GM12878 (cell line): ENCODE results near the gene RAB10. TPM values are rescaled to one million over a fixed set of nuclear protein-coding genes. Genes with fewer than 3 reads are reported as not detected.

Experiments
- ATAC-seq: fragments of 200-7000 bp; cut with Tn5 transposase; 3 replicates; pipeline ENCODE4 v1.9.1; 2020; ENCODE audit warnings: mild to moderate bottlenecking, moderate library complexity
- BruUV-seq: library from RNA; stranded (reverse); fragments of 400-500 nt; replicated peaks from 2 replicates; lab custom pipeline; 2021; lab: Mats Ljungman, UMichigan
- CTCF ChIA-PET: fragments of 300-600 bp; sonication (Branson Sonifier 250); formaldehyde crosslinking; extraction: SDS; loops from one replicate; lab custom pipeline; 2021; ENCODE audit warnings: inconsistent platforms; lab: Yijun Ruan, JAX
- POLR2A ChIA-PET: fragments of 350-600 bp; formaldehyde crosslinking; extraction: SDS; loops from one replicate; lab custom pipeline; 2021; ENCODE audit warnings: inconsistent platforms; lab: Charles Lee
- RAD21 ChIA-PET: fragments of 300-600 bp; sonication (Branson Sonifier 250); formaldehyde crosslinking; loops from one replicate; lab custom pipeline; 2023; ENCODE audit warnings: antibody characterized with exemption; ENCODE audit not compliant: unreplicated experiment; lab: Charles Lee
- SMC1A ChIA-PET: fragments of 300-600 bp; sonication (Branson Sonifier 250); formaldehyde crosslinking; loops from one replicate; lab custom pipeline; 2023; ENCODE audit not compliant: unreplicated experiment, uncharacterized antibody; lab: Charles Lee
- DNase-seq: peaks from one replicate; pipeline ENCODE4 v3.0.0-alpha.2; 2011; ENCODE audit warnings: low read depth, low spot score
- FAIRE-seq: peaks from 3 replicates; lab custom pipeline; 2011; peaks lifted over from hg19 to GRCh38; lab: Jason Lieb, UNC
- H2AFZ ChIP-seq: 2 replicates; pipeline ENCODE4 v1.6.0; 2011; ENCODE audit warnings: low read depth, low read length, control low read depth; ENCODE audit not compliant: control insufficient read depth
- H3K27ac ChIP-seq: 2 replicates; pipeline ENCODE4 v1.5.1; 2011; ENCODE audit warnings: control low read depth; ENCODE audit not compliant: control insufficient read depth, insufficient read depth
- H3K27me3 ChIP-seq, 2 experiments: replicated peaks in 1 of 2; 2 replicates each; pipeline versions ENCODE4 v1.6.0 to v1.6.1; 2011; ENCODE audit warnings: low read length in 1 of 2; ENCODE audit not compliant: control insufficient read depth in 2 of 2, insufficient read depth in 2 of 2
- H3K36me3 ChIP-seq, 2 experiments: 2 replicates each; pipeline ENCODE4 v1.5.1; 2011; ENCODE audit warnings: low read length in 1 of 2; ENCODE audit not compliant: control insufficient read depth in 2 of 2, insufficient read depth in 2 of 2
- H3K4me1 ChIP-seq: 2 replicates; pipeline ENCODE4 v1.6.1; 2011; ENCODE audit warnings: mild to moderate bottlenecking, low read length, moderate library complexity, mixed read lengths; ENCODE audit not compliant: control insufficient read depth, insufficient read depth
- H3K4me2 ChIP-seq: 2 replicates; pipeline ENCODE4 v1.6.0; 2011; ENCODE audit warnings: control low read depth; ENCODE audit not compliant: control insufficient read depth, insufficient read depth
- H3K4me3 ChIP-seq: fragments of 200-600 bp; sonication (generic); 2 replicates; pipeline ENCODE4 v1.5.1; 2016
- H3K79me2 ChIP-seq: 2 replicates; pipeline ENCODE4 v1.6.0; 2011; ENCODE audit warnings: low read length; ENCODE audit not compliant: control insufficient read depth, insufficient read depth
- H3K9ac ChIP-seq: 2 replicates; pipeline ENCODE4 v1.8.0; 2011; ENCODE audit warnings: low read length, control low read depth, mixed read lengths; ENCODE audit not compliant: control insufficient read depth, insufficient read depth
- H3K9me3 ChIP-seq: replicated peaks from 3 replicates; pipeline ENCODE4 v1.5.1; 2011; ENCODE audit warnings: mild to moderate bottlenecking, low read length; ENCODE audit not compliant: control insufficient read depth, insufficient read depth
- H4K20me1 ChIP-seq: 2 replicates; pipeline ENCODE4 v1.6.0; 2011; ENCODE audit not compliant: control insufficient read depth, insufficient read depth
- CHD1 ChIP-seq: IDR thresholded peaks from 2 replicates; pipeline ENCODE4 v1.6.1; 2012; ENCODE audit warnings: low read depth, low read length, improper control_type of control experiment
- CREB1 ChIP-seq: IDR thresholded peaks from 2 replicates; pipeline ENCODE4 v1.6.1; 2012; ENCODE audit warnings: low read depth, mild to moderate bottlenecking, inconsistent platforms
- FOXK2 ChIP-seq: fragments of 450-650 bp; IDR thresholded peaks from 2 replicates; pipeline ENCODE4 v1.6.1; 2017; ENCODE audit warnings: mild to moderate bottlenecking, moderate library complexity
- HSF1 ChIP-seq: fragments of 150-350 bp; IDR thresholded peaks from 2 replicates; pipeline ENCODE4 v1.6.1; 2014; ENCODE audit warnings: mild to moderate bottlenecking, low read depth, low read length
- MLLT1 ChIP-seq: fragments of 450-650 bp; IDR thresholded peaks from 2 replicates; pipeline ENCODE4 v1.6.1; 2016; ENCODE audit warnings: mild to moderate bottlenecking
- MXI1 ChIP-seq: fragments of 150-350 bp; IDR thresholded peaks from 2 replicates; pipeline ENCODE4 v1.6.1; 2011; ENCODE audit warnings: low read depth, mild to moderate bottlenecking, inconsistent platforms, low read length, improper control_type of control experiment
- NFIC ChIP-seq: IDR thresholded peaks from 2 replicates; pipeline ENCODE4 v1.6.1; 2012; ENCODE audit warnings: low read depth, mild to moderate bottlenecking, inconsistent platforms, low read length, moderate library complexity
- PAX5 ChIP-seq: IDR thresholded peaks from 2 replicates; pipeline ENCODE4 v1.6.1; 2011; ENCODE audit warnings: low read depth, low read length, borderline replicate concordance
- RBBP5 ChIP-seq: fragments of 200-600 bp; sonication (generic); conservative IDR thresholded peaks from 2 replicates; pipeline ENCODE4 v1.6.1; 2016
- SP1 ChIP-seq: IDR thresholded peaks from one replicate; pipeline ENCODE4 v1.6.1; 2011; ENCODE audit warnings: low read depth, low read length
- STAT1 ChIP-seq: fragments of 450-650 bp; conservative IDR thresholded peaks from 2 replicates; pipeline ENCODE4 v1.6.1; 2014; ENCODE audit warnings: antibody characterized with exemption, mild to moderate bottlenecking
- SUZ12 ChIP-seq: fragments of 200-600 bp; sonication (generic); IDR thresholded peaks from one replicate; pipeline ENCODE4 v1.6.1; 2018; ENCODE audit warnings: antibody characterized with exemption, mild to moderate bottlenecking; ENCODE audit not compliant: unreplicated experiment
- USF1 ChIP-seq: IDR thresholded peaks from 2 replicates; pipeline ENCODE4 v1.6.1; 2011; ENCODE audit warnings: borderline replicate concordance, low read depth, mild to moderate bottlenecking, moderate library complexity, mixed read lengths, low read length; ENCODE audit not compliant: insufficient read depth; ENCODE audit errors: extremely low read length
- WRNIP1 ChIP-seq: IDR thresholded peaks from 2 replicates; pipeline ENCODE4 v1.6.1; 2011; ENCODE audit warnings: low read depth, low read length, improper control_type of control experiment, borderline replicate concordance
- ZBTB4 ChIP-seq: fragments of 450-650 bp; formaldehyde crosslinking; IDR thresholded peaks from 2 replicates; pipeline ENCODE4 v1.4.0; 2022; ENCODE audit warnings: mild to moderate bottlenecking, moderate library complexity
- WGBS: methylation state at CpG from one replicate; pipeline ENCODE4 v1.1.6; 2016; ENCODE audit warnings: low lambda C conversion rate; ENCODE audit not compliant: insufficient replicate concordance, insufficient coverage; ENCODE audit errors: missing lambda C conversion rate; 5-methylcytosine and 5-hydroxymethylcytosine counted together
- in situ Hi-C: fragments of 300-500 bp; cut with MboI; formaldehyde crosslinking; loops from 9 replicates; pipeline ENCODE4 v1.14.3; 2018; ENCODE audit warnings: mixed read lengths
- intact Hi-C: fragments of 100-400 bp; cut with micrococcal nuclease; formaldehyde crosslinking; loops from one replicate; pipeline ENCODE4 v1.14.2; 2022; ENCODE audit not compliant: unreplicated experiment
- polyA plus RNA-seq, 11 experiments: library from polyadenylated mRNA; depleted of rRNA in 4 of 11; unstranded in 6 of 11; stranded (reverse) in 5 of 11; fragments of >200 nt; fragmentation: Nextera tagmentation in 4 of 11; fragmentation: Illumina TruSeq in 1 of 11; extraction: Ambion mirVana in 4 of 11; extraction: Trizol in 1 of 11; gene quantifications; 1 replicate in 1 of 11; 2 replicates in 10 of 11; pipeline versions ENCODE4 v1.2.1 to v1.2.3, GENCODE V29; 2011 to 2016; ENCODE audit warnings: inconsistent platforms in 2 of 11, missing spikeins in 2 of 11, low read depth in 1 of 11
- total RNA-seq, 4 experiments: library from RNA; depleted of rRNA in 3 of 4; stranded (reverse); fragments of >200 nt in 3 of 4; fragmentation: Illumina TruSeq in 1 of 4; extraction: Trizol in 1 of 4; gene quantifications; 2 replicates each; pipeline versions ENCODE4 v1.2.1 to v1.2.3, GENCODE V29; 2013 to 2021

The RAB10 gene
- total and polyA plus RNA-seq, 10 of the 15 experiments (the other 5 are each of a cell fraction or from before 2014, with no cell fraction given) = 13.3 to 109 (median 82.0) TPM

GRCh38 chr2:26033270-26033817, 540 bp upstream of the RAB10 start (continued):
- TF ChIP-seq ZBTB4 (CRISPR knock-in tag) (no peak), SP1 (no peak), PAX5 (0 out of 2 replicates have a peak, but pooled peaks have one; percentile 5), SUZ12 (no peak), USF1 (no peak)

GRCh38 chr2:26034637-26034992, 731 bp downstream of the RAB10 start:
- TF ChIP-seq WRNIP1 (0 out of 2 replicates have a peak, but pooled peaks have one; percentile 12), NFIC (no peak), MLLT1 (0 out of 2 replicates have a peak, but pooled peaks have one; percentile 10), CHD1 (no peak), SUZ12 (no peak), PAX5 (no peak), RBBP5 (no peak), MXI1 (no peak), STAT1 (no peak), HSF1 (no peak), FOXK2 (no peak), CREB1 (no peak)
- TF ChIP-seq, all 136 proteins: peak for 2
- peaks cover 3% of the 10 kb centered on the region; the same call in 1 of the 2 replicates for H3K4me1 ChIP-seq
- intact Hi-C loops = no loop called here
- peaks cover 0 to 2% of the 10 kb centered on the region in 2 experiments; a peak in 1 of 4 replicates for H3K36me3 ChIP-seq
- peaks cover 55% of the 10 kb centered on the region for H3K79me2 ChIP-seq
- peak overlapping the region; percentile 98 for H3K4me3 ChIP-seq
- SMC1A ChIA-PET = interaction anchor here (0.7 to 2.7 kb wide), 11 partner anchors 11 to 181 kb away, joined by 3 to 11 read pairs (median 5); no protein-coding TSS in a partner anchor
- in situ Hi-C loops = no loop called here
- peak overlapping the region; percentile 5; the same call in 1 of the 2 replicates for H3K4me2 ChIP-seq
- DNase-seq = no peak
- H3K9ac ChIP-seq = peak overlapping the region; percentile 89
- under 1% methylated on average over 18 of the region's 18 CpGs for WGBS
- H3K27me3 ChIP-seq = no peaks in the 10 kb centered on the region
- RAD21 ChIA-PET = interaction anchor here (1.0 to 2.0 kb wide), 6 partner anchors 34 to 1448 kb away, joined by 3 to 6 read pairs (median 4); no protein-coding TSS in a partner anchor
- H3K27ac ChIP-seq = peak overlapping the region; percentile 95
- FAIRE-seq = no peak
- BruUV-seq = no TSS peak
- no peaks in the 10 kb centered on the region for H3K9me3 ChIP-seq
- peak overlapping the region; percentile 80; the same call in 1 of the 2 replicates for H2AFZ ChIP-seq
- CTCF ChIA-PET = interaction anchor here (0.6 to 2.0 kb wide), 9 partner anchors 29 to 281 kb away, joined by 3 to 10 read pairs (median 4); no protein-coding TSS in a partner anchor
- ATAC-seq = peak; percentile 4
- POLR2A ChIA-PET = interaction anchor here (0.5 to 2.8 kb wide), 9 partner anchors 8 to 311 kb away, joined by 3 to 11 read pairs (median 6); partner anchors contain the start of genes ADGRF3, ASXL2, HADHA and HADHB
- peaks cover 7% of the 10 kb centered on the region; the same call in 1 of the 2 replicates for H4K20me1 ChIP-seq
